Mesodermal cell (in vitro differentiated cells): Measurements from ENCODE around the gene GLDN.

Experiments used
- H3K27ac ChIP-seq: 2 replicates; pipeline ENCODE4 v1.7.0; 2013; ENCODE audit warnings: mild to moderate bottlenecking, low read depth, low read length, moderate library complexity; ENCODE audit not compliant: severe bottlenecking
- H3K36me3 ChIP-seq: 2 replicates; pipeline ENCODE4 v1.7.1; 2013; ENCODE audit warnings: mild to moderate bottlenecking, low read length, moderate library complexity; ENCODE audit not compliant: control insufficient read depth, insufficient read depth
- H3K4me1 ChIP-seq: one replicate; pipeline ENCODE4 v1.7.1; 2013; ENCODE audit warnings: mild to moderate bottlenecking, low read length; ENCODE audit not compliant: insufficient read depth, control insufficient read depth, poor library complexity, severe bottlenecking
- H3K4me3 ChIP-seq: 2 replicates; pipeline ENCODE4 v1.7.0; 2013; ENCODE audit warnings: low read length, control low read depth, mild to moderate bottlenecking; ENCODE audit not compliant: insufficient read depth, poor library complexity, severe bottlenecking; ENCODE audit errors: extremely low read depth
- H3K9me3 ChIP-seq: 2 replicates; pipeline ENCODE4 v1.7.1; 2013; ENCODE audit warnings: mild to moderate bottlenecking, low read length, moderate library complexity; ENCODE audit not compliant: control insufficient read depth
- WGBS, 2 experiments: methylation state at CpG; one replicate each; pipeline ENCODE4 v1.1.5; 2013; ENCODE audit warnings: missing lambda C conversion rate in 2 of 2; ENCODE audit not compliant: insufficient coverage in 2 of 2; 5-methylcytosine and 5-hydroxymethylcytosine counted together

The GLDN gene

GRCh38 chr15:51323749-51324148, 17.7 kb upstream of the GLDN start:
- WGBS, 2 experiments = no CpG with 5 or more reads among the region's 7 CpGs

GRCh38 chr15:51325167-51325566, 16.3 kb upstream of the GLDN start:
- no peaks in the 10 kb centered on the region for H3K9me3 ChIP-seq
- no peak overlapping the region for H3K4me3 ChIP-seq
- H3K36me3 ChIP-seq = no peaks in the 10 kb centered on the region
- H3K4me1 ChIP-seq = no peaks in the 10 kb centered on the region
- H3K27ac ChIP-seq = no peak overlapping the region
- WGBS, 2 experiments = 83 to 86% methylated on average over 2 to 3 of the region's 3 CpGs

More at GRCh38 chr15:51323749-51324148, 17.7 kb upstream of the GLDN start:
- Histone ChIP-seq H3K4me1 (no peaks in the 10 kb centered on the region), H3K4me3 (no peak overlapping the region), H3K27ac (no peak overlapping the region), H3K9me3 (no peaks in the 10 kb centered on the region), H3K36me3 (no peaks in the 10 kb centered on the region)

GRCh38 chr15:51327081-51327480, 14.4 kb upstream of the GLDN start:
- H3K36me3 ChIP-seq = no peaks in the 10 kb centered on the region
- WGBS, 2 experiments = 100% methylated on average over 1 of the region's 2 CpGs; no CpG with 5 or more reads in 1 of the 2 experiments
- H3K4me1 ChIP-seq = no peaks in the 10 kb centered on the region
- H3K9me3 ChIP-seq = no peaks in the 10 kb centered on the region
- no peak overlapping the region for H3K4me3 ChIP-seq
- no peak overlapping the region for H3K27ac ChIP-seq

- no peak overlapping the region for H3K27ac ChIP-seq
- 89 to 95% methylated on average over 4 of the region's 4 CpGs for WGBS, 2 experiments
- H3K4me3 ChIP-seq = no peak overlapping the region
- H3K36me3 ChIP-seq = no peaks in the 10 kb centered on the region
- no peaks in the 10 kb centered on the region for H3K4me1 ChIP-seq
- H3K9me3 ChIP-seq = peaks cover 5% of the 10 kb centered on the region
Measured at GRCh38 chr15:51328926-51329325, 12.5 kb upstream of the GLDN start.

GRCh38 chr15:51331141-51331540, 10.3 kb upstream of the GLDN start:
- Histone ChIP-seq H3K4me3 (no peak overlapping the region), H3K9me3 (peaks cover 5% of the 10 kb centered on the region), H3K4me1 (no peaks in the 10 kb centered on the region), H3K36me3 (no peaks in the 10 kb centered on the region), H3K27ac (no peak overlapping the region)
- WGBS, 2 experiments = 56 to 62% methylated on average over 2 of the region's 5 CpGs

GRCh38 chr15:51332206-51333147, 9.0 kb upstream of the GLDN start:
- Histone ChIP-seq H3K4me3 (no peak overlapping the region), H3K27ac (no peak overlapping the region), H3K36me3 (no peaks in the 10 kb centered on the region), H3K9me3 (peaks cover 5% of the 10 kb centered on the region), H3K4me1 (no peaks in the 10 kb centered on the region)
- 70 to 98% methylated on average over 1 to 2 of the region's 4 CpGs for WGBS, 2 experiments

GRCh38 chr15:51333571-51333970, 7.9 kb upstream of the GLDN start:
- H3K27ac ChIP-seq = no peak overlapping the region
- H3K4me3 ChIP-seq = no peak overlapping the region
- WGBS, 2 experiments = 82 to 100% methylated on average over 2 of the region's 2 CpGs

GRCh38 chr15:51334011-51334451, 7.4 kb upstream of the GLDN start:
- Histone ChIP-seq H3K4me3 (no peak overlapping the region), H3K9me3 (peaks cover 5% of the 10 kb centered on the region), H3K36me3 (no peaks in the 10 kb centered on the region), H3K4me1 (no peaks in the 10 kb centered on the region), H3K27ac (no peak overlapping the region)
- WGBS, 2 experiments = 73 to 80% methylated on average over 1 to 2 of the region's 2 CpGs

More at GRCh38 chr15:51333571-51333970, 7.9 kb upstream of the GLDN start:
- H3K9me3 ChIP-seq = peaks cover 5% of the 10 kb centered on the region
- no peaks in the 10 kb centered on the region for H3K4me1 ChIP-seq
- H3K36me3 ChIP-seq = no peaks in the 10 kb centered on the region

GRCh38 chr15:51335087-51335486, 6.4 kb upstream of the GLDN start:
- 87 to 98% methylated on average over 4 to 5 of the region's 5 CpGs for WGBS, 2 experiments
- no peak overlapping the region for H3K27ac ChIP-seq
- H3K4me1 ChIP-seq = no peaks in the 10 kb centered on the region
- H3K36me3 ChIP-seq = no peaks in the 10 kb centered on the region
- H3K4me3 ChIP-seq = no peak overlapping the region
- H3K9me3 ChIP-seq = peaks cover 5% of the 10 kb centered on the region

- 87 to 96% methylated on average over 8 to 9 of the region's 9 CpGs for WGBS, 2 experiments
Measured at GRCh38 chr15:51335538-51336410, 5.7 kb upstream of the GLDN start.

More at GRCh38 chr15:51335538-51336410, 5.7 kb upstream of the GLDN start:
- Histone ChIP-seq H3K9me3 (peaks cover 5% of the 10 kb centered on the region), H3K36me3 (no peaks in the 10 kb centered on the region), H3K4me1 (no peaks in the 10 kb centered on the region), H3K27ac (no peak overlapping the region), H3K4me3 (no peak overlapping the region)
